ENCODE results near the gene RPL13.

The RPL13 gene

GRCh38 chr16:89561884-89562599 is 1.6 kb downstream of the RPL13 start:
- DNase-seq (ENCODE audit: low read depth) = no peak
- no peak for TF ChIP-seq CTCF (conservative IDR thresholded peaks at IDR 0.05; ENCODE audit: low read depth, low read length)
- H3K4me3 ChIP-seq (ENCODE audit: low read length) = peak overlapping the region; percentile 90

GRCh38 chr16:89562939-89563338 is 2.5 kb downstream of the RPL13 start:
- TF ChIP-seq CTCF (conservative IDR thresholded peaks at IDR 0.05; ENCODE audit: low read depth, low read length) = no peak
- H3K4me3 ChIP-seq (ENCODE audit: low read length) = peak overlapping the region; percentile 90
- DNase-seq (ENCODE audit: low read depth) = no peak

- no peak for DNase-seq (ENCODE audit: low read depth)
- no peak for TF ChIP-seq CTCF (conservative IDR thresholded peaks at IDR 0.05; ENCODE audit: low read depth, low read length)
- H3K4me3 ChIP-seq (ENCODE audit: low read length) = peak overlapping the region; percentile 14
Observed at GRCh38 chr16:89563639-89564392, 3.3 kb downstream of the RPL13 start.

- TF ChIP-seq CTCF (conservative IDR thresholded peaks at IDR 0.05; ENCODE audit: low read depth, low read length) = no peak
- H3K4me3 ChIP-seq (ENCODE audit: low read length) = no peak overlapping the region
- DNase-seq (ENCODE audit: low read depth) = no peak
Observed at GRCh38 chr16:89564476-89565255, 4.2 kb downstream of the RPL13 start.

- DNase-seq (ENCODE audit: low read depth) = no peak
- peak overlapping the region; percentile 36 for H3K4me3 ChIP-seq (ENCODE audit: low read length)
- no peak for TF ChIP-seq CTCF (conservative IDR thresholded peaks at IDR 0.05; ENCODE audit: low read depth, low read length)
Observed at GRCh38 chr16:89565256-89565505, 4.7 kb downstream of the RPL13 start.

GRCh38 chr16:89565506-89566372 is 5.3 kb downstream of the RPL13 start:
- peak; percentile 68 for TF ChIP-seq CTCF (conservative IDR thresholded peaks at IDR 0.05; ENCODE audit: low read depth, low read length)
- no peak for DNase-seq (ENCODE audit: low read depth)
- peak overlapping the region; percentile 36 for H3K4me3 ChIP-seq (ENCODE audit: low read length)
